Stimulated activated CD4-positive, alpha-beta T cell treated with anti-CD3 and anti-CD28 coated beads, Interleukin-4, amount 100 ng/mL, for 24 hours (primary cell): Measurements from ENCODE around the gene TENM4.
"Not testable (repeated sequence)": the region's sequence is repeated elsewhere in the genome, so short reads cannot be mapped to it uniquely, and the experiment has no call there.

ENCODE experiments used
- DNase-seq: peaks from one replicate; pipeline ENCODE4 v3.0.0-alpha.2; 2020

The TENM4 gene

DNA sequence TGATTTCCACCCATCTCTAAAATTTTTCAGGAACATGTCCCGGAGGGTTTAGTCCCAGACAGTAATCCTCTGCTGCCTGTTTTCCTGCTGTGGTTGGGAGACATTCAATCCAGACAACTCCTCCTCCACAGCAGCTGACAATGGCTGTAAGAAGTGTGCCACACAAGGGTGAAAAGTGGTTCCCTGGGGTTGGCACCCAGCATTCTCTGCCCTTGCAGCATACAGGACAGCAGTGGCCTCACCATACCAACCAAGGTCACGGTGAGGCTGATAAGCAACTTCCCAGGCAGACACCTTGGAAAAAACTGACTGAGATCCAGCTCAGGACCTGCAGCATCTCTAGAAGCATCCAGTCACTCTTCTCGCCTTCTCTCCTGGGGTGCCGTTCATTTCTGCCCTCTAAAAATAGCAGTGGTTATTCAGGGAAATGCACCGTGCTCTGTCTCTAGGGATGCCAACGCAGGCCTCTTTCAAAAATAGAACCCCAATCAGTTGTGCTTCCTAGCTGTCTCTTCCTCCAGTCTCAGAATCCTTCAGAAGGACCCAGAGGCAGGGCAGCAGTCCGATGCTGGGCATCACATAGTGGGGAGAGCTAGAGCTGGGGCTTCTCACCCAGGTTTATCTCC is 241.0 kb downstream of the TENM4 start:
- DNase-seq = no peak

DNA sequence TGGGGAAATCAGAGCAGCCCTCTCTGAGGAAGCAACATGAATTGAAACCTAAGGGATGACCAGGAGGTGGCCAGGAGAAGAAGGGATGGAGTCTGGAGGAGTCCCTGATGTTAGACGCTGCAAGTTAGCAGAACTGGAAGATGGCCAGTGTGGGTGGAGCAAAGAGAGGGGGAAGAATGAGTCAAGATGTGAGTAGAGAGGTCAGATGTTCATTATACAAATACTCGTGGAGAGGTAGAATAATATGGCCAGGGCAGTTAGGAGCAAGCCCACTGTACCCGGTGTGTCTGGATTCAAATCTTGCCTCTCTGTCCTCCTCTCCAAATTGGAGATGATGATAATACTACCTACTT is 242.0 kb downstream of the TENM4 start:
- DNase-seq = no peak

DNA sequence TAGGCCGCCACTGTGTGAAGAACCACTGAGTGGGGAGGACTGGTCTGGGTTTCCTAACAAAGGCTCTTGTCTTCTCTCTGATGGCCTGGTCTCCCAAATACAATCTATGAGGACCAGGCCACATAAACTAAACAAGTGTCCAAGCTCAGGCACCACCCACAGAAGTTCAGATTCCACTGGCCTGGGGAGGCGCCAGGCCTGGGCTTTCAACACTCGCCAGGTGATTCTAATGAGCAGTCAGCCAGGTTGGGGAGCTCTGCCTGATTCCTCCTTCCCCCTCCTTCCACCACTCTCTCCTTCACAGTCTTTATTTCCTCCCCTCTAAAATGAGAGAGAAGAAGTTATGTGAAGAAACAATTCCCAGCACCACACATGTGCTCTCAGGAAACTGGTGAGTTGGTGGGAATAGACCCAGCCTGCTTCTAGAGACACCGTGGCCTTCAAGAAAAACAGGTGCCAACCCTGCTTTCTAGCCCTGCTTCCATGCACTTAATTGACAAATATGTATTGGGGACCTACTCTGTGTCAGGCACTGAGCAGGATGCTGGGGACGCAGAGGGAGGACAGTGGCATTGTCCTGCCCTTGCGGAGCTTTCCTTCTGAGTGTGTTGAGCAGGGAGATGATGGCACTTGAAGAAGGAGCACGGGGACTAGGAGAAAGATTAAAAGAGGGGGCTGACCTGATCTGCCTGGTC is 242.5 kb downstream of the TENM4 start:
- no peak for DNase-seq

DNA sequence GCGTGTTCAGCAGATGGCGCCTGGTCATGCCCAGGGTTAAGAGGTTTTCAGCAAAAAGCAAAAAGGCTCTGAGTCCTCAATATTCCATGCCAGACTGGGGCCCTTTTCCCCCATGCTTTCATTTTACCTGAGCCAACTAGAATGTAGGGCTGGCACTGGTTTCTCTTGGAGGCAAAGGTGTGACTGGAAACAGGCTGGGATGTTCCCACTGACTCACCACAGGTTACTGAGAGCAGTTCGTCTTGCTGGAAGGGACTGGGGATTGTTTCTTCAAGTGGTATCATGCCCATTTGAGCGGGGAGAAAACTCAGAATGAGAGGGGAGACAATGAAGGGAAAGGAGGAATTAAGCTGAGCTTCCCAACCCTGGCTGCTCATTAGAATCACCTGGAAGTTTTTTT is 243.9 kb downstream of the TENM4 start:
- DNase-seq = no peak

DNA sequence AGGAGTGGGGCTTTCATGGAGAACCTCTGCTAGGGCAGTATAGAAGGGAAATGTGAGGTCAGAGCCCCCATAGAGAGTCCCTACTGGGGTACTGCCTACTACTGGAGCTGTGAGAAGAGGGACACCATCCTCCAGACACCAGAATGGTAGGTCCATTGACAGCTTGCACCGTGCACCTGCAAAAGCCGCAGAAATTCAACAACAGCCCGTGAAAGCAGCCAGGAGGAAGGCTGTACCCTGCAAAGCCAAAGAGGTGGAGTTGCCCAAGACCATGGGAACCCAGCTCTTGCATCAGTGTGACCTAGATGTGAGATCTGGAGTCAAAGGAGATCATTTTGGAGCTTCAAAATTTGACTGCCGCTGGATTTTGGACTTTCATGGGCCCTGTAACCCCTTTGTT is 245.6 kb downstream of the TENM4 start:
- DNase-seq = no peak

DNA sequence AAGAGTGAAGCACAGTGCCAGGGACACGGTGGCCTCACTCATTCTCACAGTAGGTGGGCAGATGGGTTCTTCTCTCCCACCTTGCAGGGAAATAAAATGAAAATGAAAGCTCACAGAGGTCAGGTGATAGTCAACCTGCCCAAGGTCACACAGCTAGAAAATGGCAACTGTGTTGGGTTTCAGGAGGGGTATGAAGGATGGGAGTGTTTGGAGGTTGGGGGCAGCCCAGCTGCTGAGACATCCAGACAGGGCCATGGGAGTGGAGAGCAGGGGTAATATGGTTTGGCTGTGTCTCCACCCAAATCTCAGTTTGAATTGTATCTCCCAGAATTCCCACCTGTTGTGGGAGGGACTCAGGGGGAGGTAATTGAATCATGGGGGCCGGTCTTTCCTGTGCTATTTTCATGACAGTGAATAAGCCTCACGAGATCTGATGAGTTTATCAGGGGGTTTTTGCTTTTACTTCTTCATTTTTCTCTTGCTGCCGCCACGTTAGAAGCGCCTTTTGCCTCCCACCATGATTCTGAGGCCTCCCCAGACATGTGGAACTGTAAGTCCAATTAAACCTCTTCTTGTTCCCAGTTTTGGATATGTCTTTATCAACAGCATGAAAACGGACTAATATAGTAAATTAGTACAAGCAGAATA is 247.0 kb downstream of the TENM4 start:
- DNase-seq = no peak

DNA sequence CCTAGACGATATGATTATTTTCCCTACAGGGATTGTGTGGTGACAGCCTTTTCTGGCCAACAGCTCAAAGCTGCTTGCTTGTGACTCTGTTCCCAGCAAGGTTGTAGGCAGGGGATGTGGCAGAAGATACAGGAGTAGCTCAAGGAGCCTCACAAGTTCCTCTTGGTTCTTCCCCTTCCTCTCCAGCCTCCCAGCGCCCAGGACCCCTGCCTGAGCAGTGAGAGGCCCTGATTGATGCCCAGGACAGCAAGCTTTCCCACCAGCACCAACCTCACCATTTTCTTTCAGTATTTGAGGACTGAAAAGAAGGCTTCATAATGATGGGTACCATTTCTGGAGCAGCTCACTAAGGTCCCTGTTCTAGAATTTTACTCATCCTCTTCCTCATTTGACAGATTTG is 248.0 kb downstream of the TENM4 start:
- no peak for DNase-seq

DNA sequence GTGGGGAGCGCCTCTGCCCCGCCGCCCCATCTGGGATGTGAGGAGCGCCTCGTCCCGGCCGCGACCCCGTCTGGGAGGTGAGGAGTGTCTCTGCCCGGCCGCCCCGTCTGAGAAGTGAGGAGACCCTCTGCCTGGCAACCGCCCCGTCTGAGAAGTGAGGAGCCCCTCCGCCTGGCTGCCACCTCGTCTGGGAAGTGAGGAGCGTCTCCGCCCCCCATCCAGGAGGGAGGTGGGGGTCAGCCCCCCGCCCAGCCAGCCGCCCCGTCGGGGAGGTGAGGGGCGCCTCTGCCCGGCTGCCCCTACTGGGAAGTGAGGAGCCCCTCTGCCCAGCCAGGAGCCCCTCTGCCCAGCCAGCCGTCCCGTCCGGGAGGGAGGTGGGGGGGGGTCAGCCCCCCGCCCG is 249.1 kb downstream of the TENM4 start:
- not testable (repeated sequence) for DNase-seq

DNA sequence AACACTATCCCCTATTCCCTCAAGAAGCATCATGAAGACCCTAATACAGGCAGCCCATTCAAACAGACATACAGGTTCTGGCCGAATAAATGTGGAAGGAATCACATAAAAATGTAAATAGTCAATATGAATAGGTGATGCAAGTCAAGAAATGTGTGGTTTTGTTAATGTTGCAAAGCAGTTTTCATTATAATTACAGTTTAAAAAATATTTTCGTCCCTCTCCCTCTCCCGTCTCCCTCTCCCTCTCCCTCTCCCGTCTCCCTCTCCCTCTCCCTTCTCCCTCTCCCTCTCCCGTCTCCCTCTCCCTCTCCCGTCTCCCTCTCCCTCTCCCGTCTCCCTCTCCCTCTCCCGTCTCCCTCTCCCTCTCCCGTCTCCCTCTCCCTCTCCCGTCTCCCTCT is 250.3 kb downstream of the TENM4 start:
- DNase-seq = not testable (repeated sequence)

DNA sequence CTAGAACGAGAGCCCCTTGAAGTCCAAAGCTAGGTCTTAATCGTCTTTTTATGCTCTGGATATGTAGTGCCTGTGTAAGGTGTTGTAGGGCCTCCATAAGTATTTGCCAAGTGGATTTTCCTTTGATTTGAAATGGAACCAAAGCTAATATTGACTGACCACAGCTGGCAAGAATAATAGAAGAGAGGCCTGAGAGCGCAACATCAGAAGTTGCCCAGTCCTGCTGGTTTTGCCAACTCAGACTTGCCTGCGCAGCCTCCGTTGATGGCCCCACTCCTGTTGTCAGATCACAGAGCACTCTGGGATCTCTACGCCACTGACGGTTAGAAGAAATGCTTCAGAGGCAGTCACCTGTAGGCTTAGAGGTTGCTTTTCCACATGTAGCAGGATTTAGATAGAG is 251.2 kb downstream of the TENM4 start:
- no peak for DNase-seq

DNA sequence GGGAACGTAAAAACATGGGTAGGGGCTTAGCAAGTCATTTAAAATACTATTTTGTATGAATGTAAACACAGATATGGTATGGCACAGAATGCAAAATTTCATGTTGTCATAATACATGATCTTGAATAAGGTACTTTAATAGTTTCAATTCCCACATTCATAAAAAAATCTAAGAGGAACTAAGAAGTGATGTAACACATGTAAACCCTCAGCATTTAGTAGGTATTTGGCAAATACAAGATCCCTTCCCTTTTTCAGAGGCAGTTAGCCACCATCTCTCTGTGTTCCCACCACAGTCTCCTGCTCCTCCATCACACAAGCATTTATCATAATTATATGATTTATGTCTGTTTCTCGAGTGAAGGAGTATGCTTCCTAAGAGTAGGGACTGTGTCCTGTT is 251.8 kb downstream of the TENM4 start:
- DNase-seq = no peak

DNA sequence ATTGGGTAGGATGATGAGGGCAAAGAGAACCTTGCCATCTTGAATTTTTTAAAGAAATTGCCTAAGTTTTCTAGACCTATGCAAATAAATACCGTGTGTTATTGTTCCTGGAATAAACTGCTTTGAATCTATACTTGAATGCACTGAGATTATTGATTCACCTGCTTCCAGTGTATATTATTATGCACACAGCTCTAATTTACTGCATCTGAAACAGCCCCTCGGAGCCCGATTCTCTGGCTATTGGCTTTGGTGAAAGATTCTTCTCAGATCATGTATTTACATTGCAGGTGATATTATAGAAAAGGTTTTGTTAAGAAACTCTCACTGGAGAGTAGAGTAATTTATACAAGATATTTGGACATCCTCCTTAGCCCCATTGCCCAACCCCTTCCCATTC is 254.2 kb downstream of the TENM4 start:
- DNase-seq = no peak

DNA sequence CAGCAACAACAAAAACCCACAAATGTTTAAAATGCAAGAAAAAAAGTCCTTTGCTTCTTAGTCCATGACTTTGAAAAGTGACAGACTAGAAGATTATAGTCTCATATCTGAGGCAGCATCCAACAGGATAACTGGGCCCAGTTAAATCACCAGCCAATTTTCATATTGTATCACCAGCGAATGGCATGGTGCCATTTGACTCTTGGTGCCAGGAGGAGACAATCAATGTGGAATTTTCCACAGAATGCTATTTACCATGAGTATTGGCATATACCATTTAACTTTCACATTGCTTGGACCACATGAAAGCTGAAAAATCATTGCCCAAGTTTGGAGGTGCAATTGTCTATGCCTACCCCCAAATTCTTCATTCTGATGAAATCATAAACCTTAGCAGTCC is 255.5 kb downstream of the TENM4 start:
- no peak for DNase-seq

DNA sequence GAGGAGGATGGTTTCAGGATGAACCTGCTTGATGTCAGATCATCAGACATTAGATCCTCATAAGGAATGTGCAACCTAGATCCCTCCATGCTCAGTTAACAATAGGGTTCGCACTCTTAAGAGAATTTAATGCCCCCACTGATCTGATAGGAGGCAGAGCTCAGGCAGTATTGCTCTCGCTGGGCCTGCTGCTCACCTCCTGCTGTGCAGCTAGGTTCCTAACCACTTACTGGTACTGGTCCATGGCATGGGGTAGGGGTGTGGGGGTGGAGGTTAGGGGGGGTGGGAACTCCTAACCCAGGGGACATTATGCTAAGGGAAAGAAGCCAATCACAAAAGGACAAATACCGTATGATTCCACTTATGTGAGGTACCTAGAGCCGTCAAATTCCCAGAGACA is 256.5 kb downstream of the TENM4 start:
- DNase-seq = no peak

DNA sequence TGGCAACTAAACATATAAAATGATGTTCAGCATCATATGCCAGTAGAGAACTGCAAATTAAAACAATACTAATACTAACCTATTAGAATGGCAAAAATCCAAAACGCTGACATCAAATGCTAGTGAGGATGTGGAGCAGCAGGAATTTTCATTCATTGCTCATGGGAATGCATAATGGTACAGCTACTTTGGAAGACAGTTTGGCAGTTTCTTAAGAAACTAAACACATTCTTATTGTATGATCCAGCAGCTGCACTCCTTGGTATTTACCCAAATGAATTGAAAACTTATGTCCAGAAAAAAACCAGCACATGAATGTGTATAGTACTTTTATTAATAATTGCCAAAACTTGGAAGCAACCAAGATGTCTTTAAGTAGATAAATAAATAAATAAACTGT is 258.0 kb downstream of the TENM4 start:
- no peak for DNase-seq

DNA sequence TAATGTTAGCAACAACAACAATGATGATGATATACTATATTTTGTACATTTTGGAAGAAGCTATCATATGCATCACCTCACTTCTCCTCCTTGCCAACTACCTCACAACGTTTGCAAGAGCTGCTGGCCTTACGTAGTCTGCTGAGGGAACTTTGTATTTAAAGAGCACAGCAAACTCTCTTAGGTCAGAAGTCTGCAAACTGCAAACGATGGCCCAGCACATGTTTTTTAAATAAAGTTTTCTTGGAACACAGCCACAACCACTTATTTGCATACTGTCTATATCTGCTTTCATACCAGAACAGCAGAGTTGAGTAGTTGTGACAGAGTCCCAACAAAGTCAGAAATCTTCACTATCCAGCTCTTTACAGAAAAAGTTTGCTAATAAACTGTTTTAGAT is 261.7 kb downstream of the TENM4 start:
- no peak for DNase-seq

DNA sequence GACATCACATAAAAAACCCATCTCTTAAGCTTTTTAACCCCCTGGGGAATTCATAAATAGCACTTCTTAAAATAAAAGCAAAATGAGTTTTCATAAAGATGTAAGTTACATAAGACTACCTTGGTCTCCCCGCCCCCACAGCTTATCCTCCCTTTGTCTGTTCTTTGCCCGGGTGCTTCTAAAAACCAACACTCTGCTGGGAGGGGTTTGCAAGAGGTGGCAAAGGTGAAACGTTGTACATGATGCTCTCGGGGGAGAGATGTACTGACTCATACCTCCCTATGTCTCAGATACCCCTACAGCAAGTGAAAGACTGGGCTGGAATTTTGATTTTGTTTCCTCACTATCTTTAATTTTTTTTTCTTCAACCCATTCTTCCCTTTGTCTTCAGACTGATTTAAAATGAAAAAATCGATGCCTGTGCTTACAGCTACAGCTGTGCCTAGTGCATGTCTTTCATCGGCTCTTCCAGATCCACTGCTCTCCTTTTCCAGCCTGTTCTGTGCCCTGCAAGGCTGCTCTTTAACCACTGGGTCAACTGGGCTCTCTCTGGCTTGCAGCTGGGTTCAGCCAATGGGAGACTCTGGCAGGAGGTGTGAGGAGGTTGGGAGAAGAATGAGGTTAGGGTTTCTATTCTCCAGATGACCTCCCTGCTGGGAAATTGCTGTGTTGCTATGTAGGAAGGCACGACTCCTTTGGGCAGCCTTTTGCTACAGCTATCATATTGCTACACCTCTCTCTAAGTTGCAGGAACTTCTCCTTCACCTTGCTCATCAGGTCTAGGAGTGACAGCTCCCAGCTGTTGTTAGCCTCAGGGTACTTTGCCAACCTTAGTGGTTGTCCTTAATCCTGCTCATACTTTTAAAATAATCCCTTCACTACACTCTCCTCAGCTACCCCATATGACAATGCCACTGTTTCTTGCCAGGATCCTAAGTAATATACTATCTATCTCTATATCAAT is 266.5 kb downstream of the TENM4 start:
- DNase-seq = no peak

DNA sequence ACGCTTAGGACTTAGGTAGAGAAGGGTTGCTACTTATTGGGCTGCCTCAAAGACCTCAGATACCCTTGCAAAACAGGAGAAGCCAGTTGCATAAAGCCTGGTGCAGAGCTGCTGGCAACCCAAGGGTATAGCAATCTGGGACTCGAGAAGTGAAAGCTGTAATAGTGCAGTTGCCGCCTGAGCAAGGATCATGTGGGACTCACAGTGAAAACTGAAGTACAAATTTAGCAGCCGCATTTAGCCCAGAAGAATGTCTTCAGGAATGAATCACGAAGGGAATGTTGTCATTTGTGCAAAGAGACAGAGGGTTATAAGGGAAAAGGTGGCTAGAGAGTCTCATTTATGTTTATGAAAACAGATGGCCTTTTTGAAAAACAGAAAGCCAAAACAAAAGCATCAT is 267.2 kb downstream of the TENM4 start:
- DNase-seq = no peak

DNA sequence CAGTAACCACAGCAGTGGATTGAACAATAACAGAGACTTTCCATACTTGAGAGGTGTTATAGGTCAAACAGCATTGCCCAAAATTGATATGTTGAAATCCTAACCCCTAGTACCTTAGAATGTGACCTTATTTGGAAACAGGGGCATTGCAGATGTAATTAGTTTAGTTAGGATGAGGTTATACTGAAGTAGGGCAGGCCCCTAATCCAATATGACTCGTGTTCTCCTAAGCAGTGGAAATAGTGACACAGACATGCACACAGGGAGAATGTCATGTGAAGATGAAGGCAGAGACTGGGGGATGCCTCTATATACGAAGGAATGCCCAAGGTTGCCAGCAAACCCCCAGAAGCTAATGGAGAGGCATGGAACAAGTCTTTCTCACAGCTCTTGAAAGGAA is 270.5 kb downstream of the TENM4 start:
- no peak for DNase-seq

DNA sequence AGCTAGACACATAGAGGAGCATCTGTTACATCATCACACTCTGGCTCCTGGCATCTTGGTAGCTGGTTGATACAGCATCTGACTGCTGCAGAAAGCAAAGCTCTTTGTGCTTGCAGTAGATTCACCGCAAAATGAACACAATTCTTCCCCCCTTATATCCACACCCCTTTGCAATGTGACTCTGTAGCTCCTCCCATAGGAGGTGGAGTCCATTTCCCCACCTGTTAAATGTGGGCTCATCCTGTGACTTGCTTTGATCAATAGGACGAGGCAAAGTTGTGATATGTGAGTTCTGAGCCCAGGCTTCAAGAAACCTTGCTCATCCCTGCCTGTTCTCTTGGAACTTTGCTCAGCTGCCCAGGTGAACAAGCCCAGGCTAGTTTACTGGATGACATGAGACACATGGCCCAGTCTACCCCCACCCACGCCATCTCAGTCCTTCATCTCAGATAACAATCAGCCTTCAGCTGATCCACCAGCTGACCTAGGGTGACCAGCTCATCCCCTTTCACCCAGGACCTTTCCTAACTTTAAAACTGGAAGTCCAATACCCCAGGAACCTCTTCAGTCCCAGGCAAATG is 272.2 kb downstream of the TENM4 start:
- no peak for DNase-seq

DNA sequence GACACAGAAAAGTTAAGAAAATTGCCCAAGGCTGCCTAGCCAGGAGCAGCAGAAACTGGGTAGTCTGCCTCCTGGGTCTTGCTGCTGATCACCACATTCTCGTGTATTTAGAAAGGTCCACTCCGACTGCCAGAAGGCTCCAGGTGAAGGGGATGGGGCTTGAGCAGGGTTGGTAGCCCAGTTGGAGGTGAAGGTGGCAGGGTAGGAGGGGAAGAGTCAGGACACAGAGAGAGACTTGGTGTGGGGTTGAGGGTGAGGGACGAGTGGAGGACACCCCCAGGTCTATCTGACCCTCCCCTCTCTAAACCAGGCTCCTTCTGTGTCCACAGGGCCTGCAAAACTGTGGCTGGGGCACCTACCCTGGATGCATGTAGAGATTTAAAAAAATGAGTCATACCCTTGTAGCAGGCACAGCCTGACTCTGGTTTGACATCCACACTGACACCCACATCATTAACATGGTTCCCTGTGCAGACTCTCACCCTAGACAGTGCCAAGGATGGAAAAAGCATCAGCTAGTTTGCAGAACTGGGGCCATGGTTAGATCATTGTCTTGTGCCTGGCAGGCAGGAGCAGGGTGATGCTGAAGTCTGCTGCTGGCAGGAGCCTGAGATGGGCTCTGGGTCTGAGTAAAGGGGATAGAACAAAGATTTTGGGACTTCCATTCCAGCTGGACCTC is 273.2 kb downstream of the TENM4 start:
- DNase-seq = no peak

DNA sequence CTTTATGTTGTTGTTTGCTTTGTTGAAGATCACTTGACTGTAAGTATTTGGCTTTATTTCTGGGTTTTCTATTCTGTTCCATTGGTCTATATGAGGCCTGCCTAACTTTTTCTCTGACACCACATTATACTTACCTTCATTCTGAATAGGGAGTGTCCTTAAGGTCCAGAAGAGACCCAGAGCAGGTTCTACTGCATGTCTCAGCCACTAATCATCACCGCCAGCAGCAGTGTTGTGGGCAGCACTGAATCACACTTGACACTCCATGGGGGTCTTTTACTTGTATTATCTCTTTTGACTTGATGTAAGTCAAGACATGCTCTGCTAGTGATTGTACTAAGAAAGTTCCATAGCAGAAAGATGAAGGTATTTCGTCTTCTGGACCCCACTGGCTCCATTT is 274.9 kb downstream of the TENM4 start:
- no peak for DNase-seq
